OCI-LY1 (cell line): ENCODE measurements around the gene ENOSF1.

ENCODE experiments used
- H2AFZ ChIP-seq: fragments of 200-600 bp; sonication (generic), shearing (Covaris generic); 2 replicates; pipeline ENCODE4 v1.6.0; 2014; ENCODE audit warnings: antibody characterized with exemption, mild to moderate bottlenecking, low read length
- H3F3A ChIP-seq: fragments of 200-600 bp; sonication (generic), shearing (Covaris generic); 2 replicates; pipeline ENCODE4 v1.6.0; 2014; ENCODE audit warnings: mild to moderate bottlenecking, antibody characterized with exemption, low read length, moderate library complexity; ENCODE audit not compliant: insufficient read depth
- H3K27ac ChIP-seq: fragments of 200-600 bp; sonication (generic); 2 replicates; pipeline ENCODE4 v1.5.1; 2014; ENCODE audit warnings: low read length, mixed run types, mild to moderate bottlenecking, low read depth; ENCODE audit not compliant: poor library complexity, severe bottlenecking
- H3K27me3 ChIP-seq: fragments of 200-600 bp; sonication (generic); 2 replicates; pipeline ENCODE4 v1.6.0; 2014; ENCODE audit warnings: antibody characterized with exemption, mild to moderate bottlenecking, low read length, moderate library complexity; ENCODE audit not compliant: insufficient read depth
- H3K36me3 ChIP-seq: fragments of 200-600 bp; sonication (generic); 2 replicates; pipeline ENCODE4 v1.6.1; 2014; ENCODE audit warnings: mild to moderate bottlenecking, antibody characterized with exemption, low read length, moderate library complexity, mixed read lengths; ENCODE audit not compliant: insufficient read depth
- H3K4me1 ChIP-seq: fragments of 200-600 bp; sonication (generic); 2 replicates; pipeline ENCODE4 v1.5.1; 2014; ENCODE audit warnings: mild to moderate bottlenecking, low read length, moderate library complexity; ENCODE audit not compliant: insufficient read depth, severe bottlenecking
- H3K4me2 ChIP-seq: fragments of 200-600 bp; sonication (generic), shearing (Covaris generic); 2 replicates; pipeline ENCODE4 v1.6.1; 2014; ENCODE audit warnings: low read length
- H3K4me3 ChIP-seq: fragments of 200-600 bp; sonication (generic); 2 replicates; pipeline ENCODE4 v1.5.1; 2014; ENCODE audit warnings: low read length, low read depth, mild to moderate bottlenecking, mixed read lengths; ENCODE audit not compliant: poor library complexity, severe bottlenecking
- H3K79me2 ChIP-seq: fragments of 200-600 bp; shearing (Covaris generic); 2 replicates; pipeline ENCODE4 v1.6.1; 2016; ENCODE audit warnings: mixed run types, low read length, mixed read lengths; ENCODE audit not compliant: insufficient read depth
- H3K9ac ChIP-seq: fragments of 200-600 bp; sonication (generic), shearing (Covaris generic); 2 replicates; pipeline ENCODE4 v1.6.1; 2014; ENCODE audit warnings: mild to moderate bottlenecking, low read length, mixed read lengths
- H3K9me2 ChIP-seq: fragments of 200-600 bp; sonication (generic), shearing (Covaris generic); 2 replicates; pipeline ENCODE4 v1.6.1; 2014; ENCODE audit warnings: low read depth, mild to moderate bottlenecking, low read length, mixed read lengths
- H3K9me3 ChIP-seq: fragments of 200-600 bp; shearing (Covaris generic); 2 replicates; pipeline ENCODE4 v1.6.1; 2014; ENCODE audit warnings: low read length, mixed read lengths
- H4K20me1 ChIP-seq: fragments of 200-600 bp; sonication (generic), shearing (Covaris generic); 2 replicates; pipeline ENCODE4 v1.6.0; 2016; ENCODE audit warnings: mild to moderate bottlenecking, low read length; ENCODE audit not compliant: insufficient read depth
- EZH2 ChIP-seq: fragments of 200-600 bp; sonication (generic), shearing (Covaris generic); IDR thresholded peaks from 2 replicates; pipeline ENCODE4 v1.8.0; 2017; ENCODE audit warnings: borderline replicate concordance, mixed run types, mild to moderate bottlenecking, antibody characterized with exemption, low read length, moderate library complexity, mixed read lengths
- TF ChIP-seq, protein P1 (sequence below): fragments of 200-600 bp; sonication (generic), shearing (Covaris generic); IDR thresholded peaks from 2 replicates; pipeline ENCODE4 v1.5.1; 2017; ENCODE audit warnings: mild to moderate bottlenecking, antibody characterized with exemption, low read length, moderate library complexity, mixed read lengths

ENOSF1 gene

DNA sequence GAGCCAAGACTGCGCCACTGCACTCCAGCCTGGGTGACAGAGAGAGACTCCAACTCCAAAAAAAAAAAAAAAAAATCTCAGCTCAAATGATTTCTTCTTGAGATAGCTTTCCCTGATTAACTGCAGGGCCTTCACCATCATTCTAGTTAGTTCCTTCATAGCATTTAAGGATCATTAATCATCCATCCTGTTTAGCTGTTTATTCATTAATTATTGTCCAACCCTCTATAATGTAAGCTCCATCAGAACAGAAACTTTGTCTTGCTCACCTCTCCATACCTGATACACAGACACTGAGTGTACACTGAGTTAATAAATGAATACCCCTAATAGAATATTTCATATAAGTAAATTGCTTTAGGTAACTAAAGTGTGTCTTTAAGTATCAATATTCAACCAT is 42.2 kb upstream of the ENOSF1 start:
- no peak overlapping the region for H3K4me3 ChIP-seq
- no peaks in the 10 kb centered on the region for H4K20me1 ChIP-seq
- no peak overlapping the region for H3K27ac ChIP-seq
- H3K9ac ChIP-seq: no peak overlapping the region
- H3K79me2 ChIP-seq: no peaks in the 10 kb centered on the region
- H3K4me2 ChIP-seq: no peak overlapping the region
- H3K4me1 ChIP-seq: no peaks in the 10 kb centered on the region
- H3K27me3 ChIP-seq: no peaks in the 10 kb centered on the region
- TF ChIP-seq EZH2: no peak
- TF ChIP-seq, protein P1, sequence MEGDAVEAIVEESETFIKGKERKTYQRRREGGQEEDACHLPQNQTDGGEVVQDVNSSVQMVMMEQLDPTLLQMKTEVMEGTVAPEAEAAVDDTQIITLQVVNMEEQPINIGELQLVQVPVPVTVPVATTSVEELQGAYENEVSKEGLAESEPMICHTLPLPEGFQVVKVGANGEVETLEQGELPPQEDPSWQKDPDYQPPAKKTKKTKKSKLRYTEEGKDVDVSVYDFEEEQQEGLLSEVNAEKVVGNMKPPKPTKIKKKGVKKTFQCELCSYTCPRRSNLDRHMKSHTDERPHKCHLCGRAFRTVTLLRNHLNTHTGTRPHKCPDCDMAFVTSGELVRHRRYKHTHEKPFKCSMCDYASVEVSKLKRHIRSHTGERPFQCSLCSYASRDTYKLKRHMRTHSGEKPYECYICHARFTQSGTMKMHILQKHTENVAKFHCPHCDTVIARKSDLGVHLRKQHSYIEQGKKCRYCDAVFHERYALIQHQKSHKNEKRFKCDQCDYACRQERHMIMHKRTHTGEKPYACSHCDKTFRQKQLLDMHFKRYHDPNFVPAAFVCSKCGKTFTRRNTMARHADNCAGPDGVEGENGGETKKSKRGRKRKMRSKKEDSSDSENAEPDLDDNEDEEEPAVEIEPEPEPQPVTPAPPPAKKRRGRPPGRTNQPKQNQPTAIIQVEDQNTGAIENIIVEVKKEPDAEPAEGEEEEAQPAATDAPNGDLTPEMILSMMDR: no peak
- H3F3A ChIP-seq: no peaks in the 10 kb centered on the region
- no peaks in the 10 kb centered on the region for H3K36me3 ChIP-seq
- H2AFZ ChIP-seq: no peak overlapping the region
- H3K9me3 ChIP-seq: no peaks in the 10 kb centered on the region
- no peaks in the 10 kb centered on the region for H3K9me2 ChIP-seq

DNA sequence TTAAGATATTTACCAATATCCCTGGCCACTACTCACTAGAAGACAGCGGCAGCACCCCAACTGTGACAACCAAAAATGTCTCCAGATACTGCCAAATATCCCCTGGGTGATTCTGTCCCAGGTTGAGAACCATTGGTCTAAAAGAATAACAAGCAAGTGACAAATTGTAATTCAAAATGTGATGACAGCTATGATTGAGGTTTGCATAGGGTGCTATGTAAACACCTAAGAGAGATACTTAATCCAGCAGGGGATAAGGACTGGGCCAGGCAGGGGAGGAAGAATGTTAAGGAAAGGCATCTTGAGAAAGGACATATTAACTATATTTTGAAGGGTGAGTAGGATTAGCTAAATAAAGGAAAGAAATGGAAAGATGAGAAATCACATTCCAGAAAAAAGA is 38.0 kb upstream of the ENOSF1 start:
- Histone ChIP-seq H3K9ac (no peak overlapping the region), H3K27ac (no peak overlapping the region), H3K9me3 (no peaks in the 10 kb centered on the region), H3K4me2 (no peak overlapping the region), H3K4me1 (no peaks in the 10 kb centered on the region), H3K79me2 (no peaks in the 10 kb centered on the region), H3K36me3 (no peaks in the 10 kb centered on the region), H3K27me3 (no peaks in the 10 kb centered on the region), H3F3A (no peaks in the 10 kb centered on the region), H4K20me1 (no peaks in the 10 kb centered on the region), H3K9me2 (no peaks in the 10 kb centered on the region), H3K4me3 (no peak overlapping the region), H2AFZ (no peak overlapping the region)
- TF ChIP-seq EZH2: no peak

DNA sequence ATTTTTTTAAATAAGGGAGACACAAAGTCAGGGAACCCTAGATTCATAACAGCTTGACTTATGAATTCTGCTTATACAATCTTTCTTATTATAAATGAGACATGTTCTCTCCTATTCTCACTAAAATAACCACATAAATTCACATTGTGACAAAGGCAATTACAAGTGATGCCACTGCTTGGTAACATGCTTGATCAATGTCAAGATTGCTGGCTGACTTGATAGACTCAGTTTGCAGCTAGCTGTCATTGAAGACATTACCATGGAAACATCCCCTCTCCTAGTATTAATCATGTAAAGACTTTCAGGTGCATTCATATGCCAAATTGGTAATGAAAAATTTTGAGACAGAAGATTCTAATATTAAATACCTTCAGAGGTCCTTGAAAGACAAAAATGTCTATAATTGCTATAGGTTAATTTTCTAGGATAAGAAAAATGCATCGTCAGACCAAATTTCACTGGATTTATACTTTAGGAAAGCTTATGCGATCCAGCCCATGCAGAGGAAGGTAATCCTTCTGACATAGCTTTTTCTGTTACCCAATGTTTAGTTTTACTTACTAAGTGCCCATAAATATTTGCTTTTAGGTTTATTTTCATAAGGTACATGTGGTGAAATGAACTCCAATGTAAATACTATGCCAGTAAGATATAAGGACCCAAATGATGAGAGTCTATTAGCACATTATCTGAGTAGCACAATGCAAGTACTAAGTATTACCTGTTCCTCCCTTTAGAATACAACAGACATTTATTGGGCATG is 32.6 kb upstream of the ENOSF1 start:
- Histone ChIP-seq H2AFZ (no peak overlapping the region), H3K9me3 (no peaks in the 10 kb centered on the region), H3K27ac (no peak overlapping the region), H3F3A (no peaks in the 10 kb centered on the region), H3K9ac (no peak overlapping the region), H4K20me1 (no peaks in the 10 kb centered on the region), H3K4me2 (no peak overlapping the region), H3K4me1 (no peaks in the 10 kb centered on the region), H3K79me2 (no peaks in the 10 kb centered on the region), H3K4me3 (no peak overlapping the region), H3K27me3 (no peaks in the 10 kb centered on the region), H3K9me2 (no peaks in the 10 kb centered on the region), H3K36me3 (no peaks in the 10 kb centered on the region)
- TF ChIP-seq, protein P1: no peak
- no peak for TF ChIP-seq EZH2
